Lower leg skin (tissue), 4 donors: ENCODE data around the gene RACGAP1. TPM values are rescaled to one million over a fixed set of nuclear protein-coding genes. Genes with fewer than 3 reads are reported as not detected.

Source experiments
- DNase-seq, 2 donors: peaks; one replicate each; pipeline ENCODE4 v3.0.0-alpha.2; 2019; ENCODE audit warnings: low spot score in 2 of 2
- H3K4me3 ChIP-seq: fragments of 200-600 bp; sonication (generic); 2 replicates; pipeline ENCODE4 v1.5.1; 2017; ENCODE audit warnings: mild to moderate bottlenecking, low read depth; ENCODE audit not compliant: poor library complexity, severe bottlenecking
- POLR2A ChIP-seq, 2 donors: fragments of 450-650 bp; IDR thresholded peaks; one replicate each; pipeline ENCODE4 v1.6.1; 2016 to 2017; ENCODE audit warnings: antibody characterized with exemption in 2 of 2, mild to moderate bottlenecking in 1 of 2, moderate library complexity in 1 of 2
- WGBS, 2 donors: methylation state at CpG; one replicate each; pipeline ENCODE4 v1.1.5; 2018; 5-methylcytosine and 5-hydroxymethylcytosine counted together
- intact Hi-C: fragments of 100-400 bp; cut with DNase I; formaldehyde crosslinking; loops from one replicate; pipeline ENCODE4 v1.15.0; 2023; ENCODE audit warnings: low total_unique reads
- total RNA-seq, 4 donors: library from RNA; depleted of rRNA; stranded (reverse); fragments of >200 nt; gene quantifications; one replicate each; pipeline ENCODE4 v1.1.0, GENCODE V29; 2016
- TF ChIP-seq, protein P1 (sequence below), 3 donors: fragments of 450-650 bp; IDR thresholded peaks; one replicate each; pipeline ENCODE4 v1.5.1; 2016; ENCODE audit warnings: antibody characterized with exemption in 3 of 3, mild to moderate bottlenecking in 3 of 3, moderate library complexity in 2 of 3

The RACGAP1 gene
- total RNA-seq, 4 donors from 2014 or later: 11.6 to 16.8 (median 15.9) TPM

DNA sequence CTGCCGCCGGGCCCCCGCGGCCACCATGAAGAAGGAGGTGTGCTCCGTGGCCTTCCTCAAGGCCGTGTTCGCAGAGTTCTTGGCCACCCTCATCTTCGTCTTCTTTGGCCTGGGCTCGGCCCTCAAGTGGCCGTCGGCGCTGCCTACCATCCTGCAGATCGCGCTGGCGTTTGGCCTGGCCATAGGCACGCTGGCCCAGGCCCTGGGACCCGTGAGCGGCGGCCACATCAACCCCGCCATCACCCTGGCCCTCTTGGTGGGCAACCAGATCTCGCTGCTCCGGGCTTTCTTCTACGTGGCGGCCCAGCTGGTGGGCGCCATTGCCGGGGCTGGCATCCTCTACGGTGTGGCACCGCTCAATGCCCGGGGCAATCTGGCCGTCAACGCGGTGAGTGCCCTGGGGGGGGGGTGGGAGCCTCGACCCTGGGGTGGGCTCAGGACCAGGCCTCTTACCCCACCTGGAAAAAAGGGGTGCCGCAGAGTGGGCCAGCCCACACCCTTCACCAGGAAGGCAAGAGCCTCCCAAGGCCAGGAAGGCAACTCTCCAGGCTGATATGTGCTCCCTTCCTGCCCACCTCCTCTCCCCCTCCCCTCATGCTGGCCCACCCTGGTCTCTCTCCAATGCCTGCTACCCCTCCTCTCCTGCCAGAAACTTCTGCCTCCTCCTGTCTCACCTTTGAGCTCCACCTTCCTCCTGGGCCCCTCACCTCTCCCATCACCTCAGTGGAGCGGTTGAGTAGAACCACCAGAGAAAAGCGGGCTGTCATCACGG, 63.1 kb downstream of the RACGAP1 start:
- no peak for DNase-seq
- WGBS, 2 donors: 66 to 77% methylated on average over 14 to 32 of the region's 37 CpGs
- no peak for TF ChIP-seq POLR2A (IDR thresholded peaks at IDR 0.05)
- TF ChIP-seq, protein P1, sequence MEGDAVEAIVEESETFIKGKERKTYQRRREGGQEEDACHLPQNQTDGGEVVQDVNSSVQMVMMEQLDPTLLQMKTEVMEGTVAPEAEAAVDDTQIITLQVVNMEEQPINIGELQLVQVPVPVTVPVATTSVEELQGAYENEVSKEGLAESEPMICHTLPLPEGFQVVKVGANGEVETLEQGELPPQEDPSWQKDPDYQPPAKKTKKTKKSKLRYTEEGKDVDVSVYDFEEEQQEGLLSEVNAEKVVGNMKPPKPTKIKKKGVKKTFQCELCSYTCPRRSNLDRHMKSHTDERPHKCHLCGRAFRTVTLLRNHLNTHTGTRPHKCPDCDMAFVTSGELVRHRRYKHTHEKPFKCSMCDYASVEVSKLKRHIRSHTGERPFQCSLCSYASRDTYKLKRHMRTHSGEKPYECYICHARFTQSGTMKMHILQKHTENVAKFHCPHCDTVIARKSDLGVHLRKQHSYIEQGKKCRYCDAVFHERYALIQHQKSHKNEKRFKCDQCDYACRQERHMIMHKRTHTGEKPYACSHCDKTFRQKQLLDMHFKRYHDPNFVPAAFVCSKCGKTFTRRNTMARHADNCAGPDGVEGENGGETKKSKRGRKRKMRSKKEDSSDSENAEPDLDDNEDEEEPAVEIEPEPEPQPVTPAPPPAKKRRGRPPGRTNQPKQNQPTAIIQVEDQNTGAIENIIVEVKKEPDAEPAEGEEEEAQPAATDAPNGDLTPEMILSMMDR (IDR thresholded peaks at IDR 0.05): no peak
- intact Hi-C loops: no loop called here
- H3K4me3 ChIP-seq: no peak overlapping the region

DNA sequence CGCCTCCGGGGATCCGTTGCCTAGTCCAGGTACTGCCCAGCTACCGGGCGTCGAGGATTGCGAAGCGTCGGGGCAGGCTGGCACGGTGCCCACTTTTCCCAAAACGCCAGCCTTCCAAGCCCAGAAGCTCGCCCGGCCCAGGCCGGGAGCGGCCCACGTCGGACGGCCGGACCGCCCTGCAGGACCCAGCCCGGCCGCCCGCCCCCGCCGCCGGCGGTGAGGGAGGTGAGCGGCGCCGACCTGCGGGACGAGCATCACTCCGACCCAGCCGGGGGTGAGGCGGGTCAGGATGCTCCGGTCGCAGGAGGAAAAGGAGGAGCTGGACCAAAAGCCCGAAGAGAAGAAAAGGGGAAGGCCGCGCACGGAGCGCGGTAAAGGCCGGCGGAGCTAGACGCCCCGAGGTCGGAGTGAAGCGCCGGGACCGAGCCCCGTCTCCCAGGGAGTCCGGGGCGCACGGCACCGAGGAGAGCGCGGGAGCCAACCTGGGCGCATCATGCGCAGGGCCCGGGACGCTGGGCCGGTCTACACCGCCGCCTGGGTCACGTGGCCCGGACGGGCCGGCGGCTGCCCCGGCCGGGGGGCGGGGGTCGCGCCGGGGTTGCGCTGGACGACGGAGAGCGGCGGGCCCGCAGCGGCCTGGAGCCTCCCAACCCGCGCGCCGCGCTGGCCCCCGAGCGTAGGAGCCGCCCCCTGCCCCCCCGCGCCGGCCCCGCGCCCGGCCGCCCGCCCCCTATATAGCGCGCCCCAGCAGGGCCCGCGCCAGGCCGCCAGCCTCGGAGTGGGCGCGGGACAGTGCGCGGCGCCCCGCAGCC, 64.0 kb downstream of the RACGAP1 start, which contains the start of gene AQP5:
AQP5 (plus strand) TSS at position 762 of the 812 bp plus-strand sequence. CDS start 146 bp downstream, outside the sequence.
- intact Hi-C loops: no loop called here
- no peak for DNase-seq

DNA sequence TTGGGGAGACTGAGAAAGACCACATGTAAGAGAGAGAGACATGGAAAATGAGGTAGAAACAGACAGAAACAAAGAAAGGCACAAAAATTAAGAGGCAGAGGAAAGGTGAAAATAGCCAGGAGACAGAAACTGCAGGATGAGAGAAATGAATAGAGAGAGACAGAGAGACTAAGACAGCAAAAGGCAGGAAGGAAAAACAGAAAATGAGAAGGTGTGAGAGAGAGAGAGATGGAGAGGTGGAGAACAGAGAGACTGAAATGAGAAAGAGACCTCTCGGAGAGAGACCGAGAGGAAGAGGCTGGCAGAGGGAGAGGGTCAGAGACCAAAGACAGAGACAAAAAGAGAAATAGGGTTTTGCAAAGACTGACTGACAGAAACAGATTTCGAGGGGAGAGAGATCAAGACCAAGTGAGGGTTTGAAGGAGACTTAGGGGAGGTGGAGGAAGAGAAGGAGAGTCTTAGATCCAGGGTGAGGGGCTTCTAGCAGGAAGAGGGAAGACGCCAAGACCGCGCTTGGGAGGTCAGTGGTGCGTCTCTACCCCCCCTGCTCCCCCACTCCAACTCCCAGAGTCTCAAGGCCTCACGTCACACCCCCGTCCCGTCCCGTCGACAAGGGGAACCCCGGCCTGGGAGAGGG, 64.7 kb downstream of the RACGAP1 start:
- 40 to 42% methylated on average over 13 of the region's 13 CpGs for WGBS, 2 donors
- TF ChIP-seq POLR2A (IDR thresholded peaks at IDR 0.05): no peak
- TF ChIP-seq, protein P1 (IDR thresholded peaks at IDR 0.05): no peak

More for the DNA sequence above, 64.0 kb downstream of the RACGAP1 start, which contains the start of gene AQP5:
- TF ChIP-seq, protein P1 (IDR thresholded peaks at IDR 0.05): no peak
- no peak for TF ChIP-seq POLR2A (IDR thresholded peaks at IDR 0.05)
- WGBS, 2 donors: 2 to 4% methylated on average over 41 to 54 of the region's 111 CpGs
- no peak within 1 kb of the TSS for H3K4me3 ChIP-seq

DNA sequence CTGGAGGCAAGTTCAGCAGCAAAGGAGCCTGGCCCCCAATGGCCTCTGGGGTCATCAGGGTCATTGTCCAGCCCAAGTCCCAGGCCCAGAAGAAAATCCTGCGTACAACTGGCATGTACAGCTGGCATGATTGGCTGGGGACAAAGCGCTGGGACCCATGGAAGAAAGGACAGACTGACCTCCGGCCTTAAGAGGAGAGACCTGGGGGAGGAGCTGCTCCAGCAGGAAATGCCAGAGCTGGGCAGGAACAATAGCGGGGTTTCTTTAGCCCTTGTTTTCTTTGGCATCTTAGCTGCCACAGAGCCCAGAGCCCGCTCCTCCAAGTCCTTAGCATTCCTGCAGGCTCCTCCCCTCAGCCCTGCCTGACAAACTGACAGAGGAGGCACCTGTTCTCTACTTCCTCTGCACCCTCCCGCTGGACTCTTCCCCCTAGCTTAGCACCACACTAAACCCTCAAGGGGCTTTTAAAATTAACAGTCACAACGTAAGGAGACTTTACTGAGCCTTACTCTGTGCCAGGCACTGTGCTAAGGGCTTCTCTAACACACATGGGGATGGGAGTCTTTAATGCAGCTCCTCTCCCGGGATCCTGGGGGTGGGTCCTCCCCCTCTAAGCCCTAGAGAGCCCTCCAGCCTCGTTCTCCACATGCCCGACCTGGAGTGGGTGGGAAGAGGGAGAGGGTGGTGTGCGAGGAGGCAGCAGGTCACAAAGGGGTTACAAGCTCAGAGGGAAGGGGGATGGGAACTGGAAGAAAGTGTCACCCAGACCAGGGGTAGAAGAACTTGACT, 65.4 kb downstream of the RACGAP1 start:
- no peak for DNase-seq
- WGBS, 2 donors: 46 to 58% methylated on average over 11 of the region's 11 CpGs
- TF ChIP-seq POLR2A (IDR thresholded peaks at IDR 0.05): no peak
- TF ChIP-seq, protein P1 (IDR thresholded peaks at IDR 0.05): no peak
- intact Hi-C loops: no loop called here
- H3K4me3 ChIP-seq: no peak overlapping the region

More for the DNA sequence above, 64.7 kb downstream of the RACGAP1 start:
- intact Hi-C loops: no loop called here
- no peak overlapping the region for H3K4me3 ChIP-seq
- DNase-seq: no peak

DNA sequence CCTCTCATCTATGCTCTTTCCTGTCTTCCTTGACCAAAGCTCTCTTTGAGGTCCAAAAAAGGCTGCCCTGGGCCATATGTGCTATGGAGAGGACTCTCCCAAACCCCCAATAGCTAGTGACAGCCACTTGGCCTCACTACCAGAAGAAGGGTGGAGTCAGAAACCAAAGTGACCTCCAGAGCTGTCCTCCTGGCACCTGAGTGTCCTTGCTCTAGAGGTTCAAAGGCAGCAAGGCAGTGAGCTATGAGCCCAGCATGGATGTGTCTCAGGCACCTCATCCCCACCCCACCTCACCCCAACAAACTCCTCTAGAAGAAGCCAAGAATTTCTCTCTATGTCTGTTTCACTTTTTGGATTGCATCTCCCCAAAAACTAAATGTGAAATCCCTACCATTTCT, 67.7 kb downstream of the RACGAP1 start:
- TF ChIP-seq, protein P1 (IDR thresholded peaks at IDR 0.05): no peak
- no peak for TF ChIP-seq POLR2A (IDR thresholded peaks at IDR 0.05)
- H3K4me3 ChIP-seq: no peak overlapping the region
- DNase-seq: no peak
- intact Hi-C loops: no loop called here
